HG02759 (cell line): ENCODE measurements around the gene PACSIN2.
"Not testable (repeated sequence)": the region's sequence is repeated elsewhere in the genome, so short reads cannot be mapped to it uniquely, and the experiment has no call there.

ENCODE experiments used
- ATAC-seq: cut with Tn5 transposase; IDR thresholded peaks from one replicate; pipeline ENCODE4 v1.9.1; 2021; ENCODE audit warnings: mild to moderate bottlenecking, moderate library complexity; ENCODE audit not compliant: unreplicated experiment

The PACSIN2 gene

GRCh38 chr22:42967933-42968332 is 47.0 kb downstream of the PACSIN2 start:
- ATAC-seq, result no peak

GRCh38 chr22:42967005-42967404 is 47.9 kb downstream of the PACSIN2 start:
- no peak for ATAC-seq

- no peak for ATAC-seq
Observed at GRCh38 chr22:42966497-42966896, 48.5 kb downstream of the PACSIN2 start.

DNA sequence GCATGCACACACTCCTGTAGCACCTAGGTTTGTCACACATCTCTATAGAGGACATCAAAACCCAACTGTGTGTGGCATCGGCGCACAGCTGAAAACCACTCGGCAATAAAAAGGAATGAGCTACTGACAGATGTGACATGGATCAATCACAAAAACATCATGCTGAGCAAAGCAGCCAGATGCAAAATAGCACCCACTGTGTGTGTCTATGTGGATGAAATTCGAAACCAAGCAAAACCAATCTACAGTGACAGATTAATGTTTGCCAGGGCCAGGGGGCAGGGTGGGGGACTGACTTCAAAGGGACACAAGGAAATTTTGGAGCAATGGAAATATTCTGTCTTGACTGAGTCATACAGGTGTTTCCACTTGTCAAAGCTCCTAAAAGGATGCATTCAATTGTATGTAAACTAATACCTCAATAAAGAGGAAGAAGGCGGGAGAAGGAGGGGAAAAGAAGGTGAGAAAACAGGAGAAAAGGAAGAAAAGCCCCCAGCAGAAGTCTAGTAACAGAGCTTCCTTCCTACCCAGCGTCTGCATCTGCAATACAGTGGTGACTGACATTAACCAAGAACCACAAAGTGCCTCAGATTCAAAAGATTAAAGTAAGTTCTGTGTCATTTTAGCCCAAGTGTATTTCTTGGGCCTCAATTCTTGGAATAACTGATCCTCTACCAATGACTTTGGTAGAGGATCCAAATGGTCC is 49.8 kb downstream of the PACSIN2 start:
- ATAC-seq, result no peak

DNA sequence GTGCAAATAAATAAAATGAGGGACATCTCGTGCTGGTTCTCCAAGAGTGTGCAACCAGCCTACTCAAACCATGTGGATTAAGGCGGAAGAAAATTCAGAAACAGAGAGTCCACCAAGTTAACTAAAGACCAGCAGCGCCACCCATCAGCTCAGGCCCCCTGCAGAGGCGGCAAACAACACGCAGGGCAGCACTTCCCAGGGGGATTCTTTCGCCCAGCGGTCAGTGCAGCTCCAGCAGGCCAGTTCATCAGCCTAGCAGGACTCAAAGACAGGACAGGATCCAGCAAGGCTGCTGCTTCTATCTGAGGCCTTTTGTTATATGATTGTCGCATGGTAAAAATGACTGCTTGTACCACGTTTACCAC is 51.7 kb downstream of the PACSIN2 start:
- no peak for ATAC-seq

- no peak for ATAC-seq
Observed at GRCh38 chr22:42962295-42963230, 52.4 kb downstream of the PACSIN2 start.

GRCh38 chr22:42961810-42962209 is 53.1 kb downstream of the PACSIN2 start:
- ATAC-seq, result no peak

GRCh38 chr22:42961400-42961690 is 53.6 kb downstream of the PACSIN2 start:
- not testable (repeated sequence) for ATAC-seq

DNA sequence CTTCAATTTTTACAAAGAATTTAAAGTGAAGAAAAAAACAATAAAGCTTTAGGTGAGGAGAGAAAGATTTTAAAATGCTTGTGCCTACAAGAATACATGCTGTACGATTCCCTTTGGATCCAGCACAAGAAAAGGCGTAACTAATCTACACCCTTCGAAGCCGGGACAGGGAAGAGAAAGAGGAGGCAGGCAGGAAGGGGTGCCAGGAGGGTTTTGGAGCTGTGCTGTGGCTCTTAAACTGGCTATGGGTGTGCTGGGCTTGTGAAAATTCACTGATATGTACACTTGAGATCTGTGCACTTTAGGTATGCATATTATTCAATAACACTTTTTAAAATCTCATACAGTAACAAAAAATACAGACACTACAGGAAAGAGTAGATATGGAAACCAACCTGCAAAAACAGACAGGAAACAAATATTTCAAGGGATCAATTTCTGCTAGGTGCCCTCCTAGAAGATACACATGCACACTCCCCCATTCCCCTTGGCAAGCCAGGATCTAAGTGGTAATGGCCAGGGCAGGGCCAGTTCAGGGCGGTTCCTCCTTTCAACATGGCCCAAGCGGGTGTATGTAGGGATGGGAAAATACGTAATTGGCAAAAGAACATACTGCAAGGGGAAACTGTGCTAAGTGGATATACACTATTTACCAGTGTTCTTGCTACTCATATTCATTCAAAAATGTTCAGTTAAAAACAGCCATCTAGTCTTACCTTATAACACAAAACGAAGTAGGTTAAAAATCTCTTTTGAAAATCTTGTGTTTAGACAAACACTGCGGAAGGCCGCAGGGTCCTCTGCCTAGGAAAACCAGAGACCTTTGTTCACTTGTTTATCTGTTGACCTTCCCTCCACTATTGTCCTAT is 54.2 kb downstream of the PACSIN2 start:
- ATAC-seq, result no peak

DNA sequence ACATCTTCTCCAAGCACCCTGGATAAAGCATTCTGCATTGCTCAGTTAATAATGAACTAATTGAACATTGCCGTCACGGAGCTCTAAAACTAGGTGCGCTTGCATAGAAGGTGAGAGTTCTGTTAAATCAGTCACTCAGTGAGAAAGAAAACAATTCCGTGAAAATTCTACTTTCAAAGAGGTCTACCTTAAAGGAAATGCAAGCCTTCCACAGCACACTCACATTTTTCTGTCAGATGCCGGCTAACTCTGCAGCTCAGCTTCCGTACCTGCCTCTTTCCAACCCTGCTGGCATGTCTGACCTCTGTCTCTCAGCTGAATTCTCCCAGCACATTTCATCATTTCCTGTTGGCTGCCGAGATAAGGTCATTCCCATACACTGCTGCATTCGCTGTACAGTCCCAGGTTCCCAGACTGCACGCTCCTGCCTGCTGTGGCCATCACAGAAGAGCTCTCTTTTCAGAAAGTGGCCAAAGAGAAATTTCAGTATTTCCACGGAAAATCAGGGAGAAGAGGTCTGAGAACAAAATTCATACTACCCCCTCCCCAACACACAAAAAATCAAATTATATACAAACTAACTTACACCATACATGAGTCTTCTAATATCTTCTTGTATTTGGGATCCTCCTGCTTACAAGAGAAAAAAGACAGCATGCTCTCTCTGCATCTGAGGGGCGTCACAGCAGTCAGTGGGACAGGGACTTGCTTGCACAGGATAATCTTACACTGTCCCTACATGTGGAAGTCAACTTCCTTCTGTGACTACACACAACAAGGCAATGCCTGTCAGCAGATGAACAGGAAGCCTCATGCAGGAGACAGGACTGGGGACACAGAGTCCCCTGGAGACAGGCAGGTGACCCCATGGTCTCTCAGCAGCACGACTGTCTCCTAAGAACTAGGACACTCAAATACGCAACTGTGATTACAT is 55.1 kb downstream of the PACSIN2 start:
- no peak for ATAC-seq

GRCh38 chr22:42958937-42959336 is 56.0 kb downstream of the PACSIN2 start:
- ATAC-seq, result no peak

DNA sequence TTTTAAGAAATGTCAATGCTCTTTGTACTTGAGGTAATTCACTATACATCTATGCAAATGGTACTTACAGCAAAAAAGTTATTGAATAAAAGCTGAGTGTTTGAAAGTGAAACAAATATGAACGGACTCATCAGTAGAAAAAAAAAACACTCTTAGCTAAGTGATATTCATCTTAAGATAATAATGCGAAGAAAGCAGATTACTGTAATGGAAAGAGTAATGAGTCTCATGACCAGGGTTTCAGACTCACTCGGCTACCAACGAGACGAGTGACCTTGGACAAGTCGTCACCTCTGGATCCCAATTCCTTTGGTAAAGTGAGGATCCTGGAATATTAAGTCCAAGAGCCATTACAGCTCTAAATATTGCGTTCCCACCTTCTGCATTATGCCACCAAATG is 57.0 kb downstream of the PACSIN2 start:
- no peak for ATAC-seq

DNA sequence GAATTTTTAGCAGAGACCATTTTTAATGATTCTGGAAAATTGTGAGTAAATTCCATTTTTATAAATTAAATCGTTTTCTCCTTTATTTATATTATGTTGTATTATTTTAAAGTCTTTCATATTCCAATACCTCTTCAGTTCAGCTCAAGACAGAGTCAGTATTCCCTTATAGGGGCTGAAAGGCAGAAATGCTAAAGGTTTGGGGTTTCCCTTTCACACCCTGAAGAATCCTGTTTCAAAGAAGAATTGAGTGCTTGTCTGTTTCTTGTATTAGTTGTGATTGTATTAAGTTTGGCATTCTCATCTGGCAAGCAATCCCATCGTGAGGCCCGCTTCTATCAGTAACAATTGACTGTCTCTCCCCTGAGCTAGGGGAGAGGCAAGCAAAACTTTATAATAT is 57.4 kb downstream of the PACSIN2 start:
- ATAC-seq, result no peak

DNA sequence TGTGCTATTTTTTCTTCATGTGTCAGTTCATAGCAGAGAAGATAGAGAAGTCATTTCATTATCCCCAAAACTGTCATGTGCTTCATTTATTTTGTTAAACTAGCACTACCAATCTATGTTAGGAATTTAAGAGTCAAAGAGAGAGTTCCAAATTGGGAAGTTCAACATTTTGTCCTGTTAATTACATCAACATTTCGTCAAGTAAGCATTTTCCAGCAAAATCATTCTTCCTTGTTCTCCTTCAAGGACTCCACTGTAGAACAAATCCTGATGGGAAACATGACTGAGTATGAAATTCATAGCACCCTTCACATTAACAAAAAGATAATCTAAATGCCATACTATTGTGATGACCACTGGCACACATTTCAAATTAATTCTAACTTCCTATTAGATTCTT is 59.1 kb downstream of the PACSIN2 start:
- ATAC-seq, result no peak

DNA sequence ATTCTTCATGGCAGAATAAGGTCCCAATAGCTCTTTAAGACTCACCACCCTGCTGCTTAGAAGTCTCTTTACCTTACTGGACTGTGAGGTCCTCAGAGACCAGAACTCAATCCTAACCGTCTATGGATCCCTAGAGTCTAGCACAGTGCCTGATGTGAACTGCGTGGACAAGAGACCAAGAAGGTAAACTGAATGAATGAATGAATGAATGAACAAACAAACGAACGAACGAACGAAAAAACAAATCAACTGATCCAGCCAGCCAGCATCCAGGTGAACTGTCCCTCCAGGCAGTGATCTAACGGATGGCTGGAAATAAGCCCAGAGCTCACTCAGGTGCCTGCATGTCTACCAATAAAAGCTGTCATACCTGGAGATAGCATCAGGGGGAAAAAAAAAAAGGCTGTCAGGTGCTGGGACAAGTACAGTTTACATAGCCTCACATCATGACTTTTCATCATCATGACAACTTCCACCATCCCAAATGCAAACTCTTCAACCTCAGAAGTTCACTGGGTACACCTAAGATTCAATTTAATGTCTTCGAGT is 59.8 kb downstream of the PACSIN2 start:
- no peak for ATAC-seq

DNA sequence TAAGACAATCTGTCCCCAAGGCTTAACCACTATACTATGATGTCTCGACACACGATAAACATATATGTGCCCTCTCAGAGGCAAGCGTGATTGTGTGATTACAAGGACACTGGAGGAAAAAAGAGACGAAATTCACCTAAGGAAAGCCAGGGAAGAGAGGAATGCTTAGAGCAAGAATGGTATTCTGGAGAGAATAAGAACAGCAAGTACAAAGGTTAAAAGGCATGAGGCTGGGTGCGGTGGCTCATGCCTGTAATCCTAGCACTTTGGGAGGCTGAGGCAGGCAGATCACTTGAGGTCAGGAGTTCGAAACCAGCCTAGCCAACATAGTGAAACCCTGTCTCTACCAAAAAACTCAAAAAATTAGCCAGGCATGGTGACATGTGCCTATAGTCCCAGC is 61.2 kb downstream of the PACSIN2 start:
- not testable (repeated sequence) for ATAC-seq

- no peak for ATAC-seq
Observed at GRCh38 chr22:42951093-42951710, 63.7 kb downstream of the PACSIN2 start.

- ATAC-seq, result no peak
Observed at GRCh38 chr22:42950281-42950680, 64.7 kb downstream of the PACSIN2 start.

DNA sequence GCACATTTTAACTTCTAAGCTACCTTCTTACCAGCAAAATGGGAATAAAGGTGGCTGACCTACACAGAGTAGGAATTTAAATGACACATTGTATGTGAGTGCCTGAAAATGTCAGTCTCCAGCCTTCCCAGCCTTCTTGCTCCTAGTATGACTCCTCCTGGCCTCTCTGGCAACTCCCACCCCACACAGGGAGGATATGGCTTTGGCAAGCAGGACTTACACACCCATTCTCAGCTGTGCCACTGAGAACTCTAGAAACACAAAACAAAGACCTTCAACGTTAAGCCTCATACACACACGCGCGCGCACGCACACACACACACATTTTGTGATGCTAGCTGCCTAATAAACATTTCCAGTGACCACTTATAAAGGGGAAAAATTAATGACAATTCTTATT is 65.8 kb downstream of the PACSIN2 start:
- no peak for ATAC-seq

DNA sequence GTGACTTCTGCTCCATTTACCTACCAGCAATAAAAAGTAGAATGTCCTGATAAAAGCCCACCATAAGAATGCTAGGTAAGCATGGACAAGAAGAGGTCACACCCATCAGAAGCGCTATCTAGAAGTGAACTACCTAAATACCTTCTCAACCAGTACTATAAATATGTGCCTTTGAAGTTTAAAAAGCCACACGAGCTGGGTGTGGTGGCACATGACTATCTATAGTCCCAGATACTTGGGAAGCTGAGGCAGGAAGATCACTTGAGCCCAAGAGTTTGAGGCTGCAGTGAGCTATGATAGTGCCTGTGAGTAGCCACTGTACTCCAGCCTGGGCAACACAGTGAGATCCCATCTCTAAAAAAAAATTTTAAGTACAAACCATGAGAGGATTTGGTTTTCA is 66.7 kb downstream of the PACSIN2 start:
- no peak for ATAC-seq
